NCI-H460 (cell line): ENCODE measurements around the gene ELOVL7. TPM values are rescaled to one million over a fixed set of nuclear protein-coding genes. Genes with fewer than 3 reads are reported as not detected.
"Not testable (repeated sequence)": the region's sequence is repeated elsewhere in the genome, so short reads cannot be mapped to it uniquely, and the experiment has no call there.

Experiments used
- DNase-seq: peaks from one replicate; pipeline ENCODE4 v3.0.0-alpha.2; 2016; ENCODE audit warnings: low read depth; ENCODE audit errors: extremely low read depth
- total RNA-seq: library from RNA; depleted of rRNA; stranded (reverse); fragments of >200 nt; shearing (Covaris generic); gene quantifications from 2 replicates; pipeline ENCODE4 v1.2.3, GENCODE V29; 2014; rRNA removed

The ELOVL7 gene
- total RNA-seq, 1 experiment from 2014 or later: 2.0 TPM

- no peak for DNase-seq
Observed at GRCh38 chr5:60719329-60719728, 124.7 kb downstream of the ELOVL7 start.

DNA sequence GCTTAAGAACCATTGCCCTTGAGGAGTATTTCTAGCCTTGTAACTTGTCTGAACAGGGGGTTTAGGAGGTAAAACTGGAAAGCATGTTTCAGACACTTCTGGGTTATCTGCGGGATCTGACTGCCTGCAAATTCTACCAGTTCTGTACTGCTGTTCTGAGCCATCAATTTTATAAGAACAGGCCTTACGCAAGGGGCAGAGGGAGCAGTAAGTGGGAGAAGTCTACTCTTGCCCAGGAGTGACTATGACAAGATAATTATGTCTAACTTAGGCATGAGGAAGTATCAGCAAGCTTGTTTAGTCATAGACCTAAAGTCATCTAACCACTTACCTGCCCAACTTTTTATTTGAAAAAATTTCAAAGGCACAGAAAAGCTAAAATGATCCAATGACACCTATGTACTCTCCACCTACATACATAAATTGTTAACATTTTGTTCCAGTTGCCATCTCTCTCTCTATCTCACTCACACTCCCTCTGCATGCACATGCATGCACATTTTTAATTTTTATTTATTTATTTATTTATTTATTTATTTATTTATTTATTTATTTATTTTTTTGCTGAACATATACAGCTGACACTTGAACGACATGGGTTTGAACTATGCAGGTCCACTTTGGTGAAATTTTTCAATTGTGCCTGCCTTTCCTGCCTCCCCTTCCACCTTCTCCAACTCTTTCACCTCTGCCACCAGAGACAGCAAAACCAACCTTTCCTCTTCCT is 125.7 kb downstream of the ELOVL7 start:
- no peak for DNase-seq

- not testable (repeated sequence) for DNase-seq
Observed at GRCh38 chr5:60715201-60715928, 128.7 kb downstream of the ELOVL7 start.

GRCh38 chr5:60712950-60713349 is 131.1 kb downstream of the ELOVL7 start:
- no peak for DNase-seq

DNA sequence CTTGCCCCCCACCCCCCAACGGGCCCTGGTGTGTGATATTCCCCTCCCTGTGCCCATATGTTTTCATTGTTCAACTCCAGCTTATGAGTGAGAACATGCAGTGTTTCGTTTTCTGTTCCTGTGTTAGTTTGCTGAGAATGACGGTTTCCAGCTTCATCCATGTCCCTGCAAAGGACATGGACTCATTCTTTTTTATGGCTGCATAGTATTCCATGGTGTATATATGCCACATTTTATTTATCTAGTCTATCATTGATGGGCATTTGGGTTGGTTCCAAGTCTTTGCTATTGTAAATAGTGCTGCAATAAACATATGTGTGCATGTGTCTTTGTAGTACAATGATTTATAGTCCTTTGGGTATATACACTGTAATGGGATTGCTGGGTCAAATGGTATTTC is 132.2 kb downstream of the ELOVL7 start:
- not testable (repeated sequence) for DNase-seq

GRCh38 chr5:60710362-60710761 is 133.7 kb downstream of the ELOVL7 start:
- no peak for DNase-seq

GRCh38 chr5:60705144-60705543 is 138.9 kb downstream of the ELOVL7 start:
- no peak for DNase-seq

GRCh38 chr5:60703944-60704343 is 140.1 kb downstream of the ELOVL7 start:
- no peak for DNase-seq

Other genes with a start within 250 kb of the ELOVL7 start
- gene DEPDC1B, start 144.1 kb downstream of the ELOVL7 start, total RNA-seq: 38.4 and 39.4 TPM in 2 replicates
- gene ERCC8, start 100.8 kb upstream of the ELOVL7 start, total RNA-seq: 25.5 and 26.1 TPM in 2 replicates
- gene NDUFAF2, start 100.9 kb upstream of the ELOVL7 start, total RNA-seq: 95.5 and 105 TPM in 2 replicates